ENCODE results near the gene TTC28.

DNA sequence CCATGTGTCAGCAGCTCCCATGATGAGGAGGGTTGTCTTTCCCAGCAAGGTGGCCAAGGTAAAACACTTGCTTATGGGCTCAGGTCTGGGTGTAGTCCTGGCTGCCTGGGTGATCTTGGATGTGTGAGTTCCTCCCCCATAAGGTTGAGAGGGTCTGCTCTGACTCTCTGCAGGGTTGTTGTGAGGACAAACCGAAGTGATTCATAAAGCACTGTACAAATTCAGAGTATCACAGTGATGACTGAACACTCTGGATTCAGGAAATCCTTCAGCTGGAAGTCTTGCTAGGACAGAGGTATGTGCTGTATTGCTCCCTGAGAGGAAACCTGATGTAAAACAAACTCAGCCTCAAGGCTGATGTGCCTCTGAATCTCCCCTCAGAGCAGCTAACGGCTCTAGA, 539.7 kb downstream of the TTC28 start:
- TF ChIP-seq, protein P1, sequence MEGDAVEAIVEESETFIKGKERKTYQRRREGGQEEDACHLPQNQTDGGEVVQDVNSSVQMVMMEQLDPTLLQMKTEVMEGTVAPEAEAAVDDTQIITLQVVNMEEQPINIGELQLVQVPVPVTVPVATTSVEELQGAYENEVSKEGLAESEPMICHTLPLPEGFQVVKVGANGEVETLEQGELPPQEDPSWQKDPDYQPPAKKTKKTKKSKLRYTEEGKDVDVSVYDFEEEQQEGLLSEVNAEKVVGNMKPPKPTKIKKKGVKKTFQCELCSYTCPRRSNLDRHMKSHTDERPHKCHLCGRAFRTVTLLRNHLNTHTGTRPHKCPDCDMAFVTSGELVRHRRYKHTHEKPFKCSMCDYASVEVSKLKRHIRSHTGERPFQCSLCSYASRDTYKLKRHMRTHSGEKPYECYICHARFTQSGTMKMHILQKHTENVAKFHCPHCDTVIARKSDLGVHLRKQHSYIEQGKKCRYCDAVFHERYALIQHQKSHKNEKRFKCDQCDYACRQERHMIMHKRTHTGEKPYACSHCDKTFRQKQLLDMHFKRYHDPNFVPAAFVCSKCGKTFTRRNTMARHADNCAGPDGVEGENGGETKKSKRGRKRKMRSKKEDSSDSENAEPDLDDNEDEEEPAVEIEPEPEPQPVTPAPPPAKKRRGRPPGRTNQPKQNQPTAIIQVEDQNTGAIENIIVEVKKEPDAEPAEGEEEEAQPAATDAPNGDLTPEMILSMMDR (IDR thresholded peaks at IDR 0.05): no peak
- no peak for TF ChIP-seq EP300 (IDR thresholded peaks at IDR 0.05)
- no peak for TF ChIP-seq POLR2A (IDR thresholded peaks at IDR 0.05)

Data from sigmoid colon (tissue), 4 donors.